Liver (tissue), 9 donors: Measurements from ENCODE around the gene FRAS1. TPM values are rescaled to one million over a fixed set of nuclear protein-coding genes. Genes with fewer than 3 reads are reported as not detected.
"Not testable (repeated sequence)": the region's sequence is repeated elsewhere in the genome, so short reads cannot be mapped to it uniquely, and the experiment has no call there.

ENCODE experiments used
- DNase-seq: peaks from one replicate; pipeline ENCODE4 v3.0.0-alpha.2; 2017; ENCODE audit warnings: low spot score
- H3K27ac ChIP-seq, 2 donors: one replicate each; pipeline ENCODE4 v1.7.0; 2013; ENCODE audit warnings: inconsistent platforms in 2 of 2, low read length in 2 of 2, control low read depth in 1 of 2, low read depth in 1 of 2, mild to moderate bottlenecking in 1 of 2
- H3K27me3 ChIP-seq, 4 donors: one replicate each; pipeline versions ENCODE4 v1.6.1 to v1.7.0; 2013; ENCODE audit warnings: low read length in 3 of 4, inconsistent platforms in 1 of 4, mild to moderate bottlenecking in 1 of 4, moderate library complexity in 1 of 4; ENCODE audit not compliant: control insufficient read depth in 4 of 4, insufficient read depth in 4 of 4
- H3K36me3 ChIP-seq, 4 donors: one replicate each; pipeline versions ENCODE4 v1.6.1 to v1.7.0; 2013; ENCODE audit warnings: low read length in 3 of 4, mild to moderate bottlenecking in 3 of 4, low read depth in 1 of 4, moderate library complexity in 1 of 4; ENCODE audit not compliant: control insufficient read depth in 4 of 4, insufficient read depth in 3 of 4
- H3K4me1 ChIP-seq, 4 donors: one replicate each; pipeline versions ENCODE4 v1.6.1 to v1.7.0; 2013; ENCODE audit warnings: low read length in 3 of 4, mild to moderate bottlenecking in 3 of 4, moderate library complexity in 1 of 4; ENCODE audit not compliant: control insufficient read depth in 4 of 4, insufficient read depth in 4 of 4
- H3K4me3 ChIP-seq, 3 donors: one replicate each; pipeline versions ENCODE4 v1.6.1 to v1.7.0; 2013; ENCODE audit warnings: low read length in 3 of 3, control low read depth in 1 of 3, low read depth in 1 of 3, mild to moderate bottlenecking in 1 of 3
- H3K9ac ChIP-seq, 2 donors: one replicate each; pipeline ENCODE4 v1.7.0; 2013; ENCODE audit warnings: low read length in 2 of 2, mild to moderate bottlenecking in 2 of 2, moderate library complexity in 2 of 2, control low read depth in 1 of 2, low read depth in 1 of 2
- H3K9me3 ChIP-seq, 4 donors: one replicate each; pipeline versions ENCODE4 v1.6.1 to v1.7.0; 2013; ENCODE audit warnings: low read length in 3 of 4; ENCODE audit not compliant: control insufficient read depth in 4 of 4
- EGR1 ChIP-seq, 2 donors: IDR thresholded peaks; 2 replicates each; pipeline ENCODE4 v1.6.1; 2016 to 2018; ENCODE audit warnings: antibody characterized with exemption in 2 of 2, low read depth in 2 of 2
- FOXA1 ChIP-seq: IDR thresholded peaks from 2 replicates; pipeline ENCODE4 v1.6.1; 2016; ENCODE audit warnings: antibody characterized with exemption
- FOXA2 ChIP-seq: IDR thresholded peaks from 2 replicates; pipeline ENCODE4 v1.6.1; 2016; ENCODE audit warnings: antibody characterized with exemption
- GABPA ChIP-seq, 2 donors: IDR thresholded peaks in 1 of 2; conservative IDR thresholded peaks in 1 of 2; 2 replicates each; pipeline ENCODE4 v1.6.1; 2016; ENCODE audit warnings: antibody characterized with exemption in 2 of 2, mild to moderate bottlenecking in 1 of 2, moderate library complexity in 1 of 2
- HNF4A ChIP-seq, 2 donors: conservative IDR thresholded peaks; 2 replicates each; pipeline ENCODE4 v1.6.1; 2016; ENCODE audit warnings: antibody characterized with exemption in 2 of 2, mild to moderate bottlenecking in 2 of 2
- HNF4G ChIP-seq: IDR thresholded peaks from 2 replicates; pipeline ENCODE4 v1.6.1; 2016; ENCODE audit warnings: antibody characterized with exemption
- JUND ChIP-seq, 2 donors: IDR thresholded peaks; 2 replicates each; pipeline ENCODE4 v1.6.1; 2016; ENCODE audit warnings: antibody characterized with exemption in 2 of 2
- NR2F2 ChIP-seq: IDR thresholded peaks from 2 replicates; pipeline ENCODE4 v1.6.1; 2016; ENCODE audit warnings: antibody characterized with exemption
- RAD21 ChIP-seq, 2 donors: IDR thresholded peaks; 2 replicates each; pipeline ENCODE4 v1.6.1; 2016; ENCODE audit warnings: antibody characterized with exemption in 2 of 2, mild to moderate bottlenecking in 2 of 2
- RXRA ChIP-seq, 2 donors: IDR thresholded peaks; 2 replicates each; pipeline ENCODE4 v1.6.1; 2017 to 2018; ENCODE audit warnings: antibody characterized with exemption in 2 of 2, mild to moderate bottlenecking in 1 of 2
- SP1 ChIP-seq: IDR thresholded peaks from 2 replicates; pipeline ENCODE4 v1.6.1; 2018; ENCODE audit warnings: antibody characterized with exemption, mild to moderate bottlenecking
- TAF1 ChIP-seq: conservative IDR thresholded peaks from 2 replicates; pipeline ENCODE4 v1.6.1; 2016; ENCODE audit warnings: antibody characterized with exemption, mild to moderate bottlenecking
- YY1 ChIP-seq: IDR thresholded peaks from 2 replicates; pipeline ENCODE4 v1.6.1; 2016; ENCODE audit warnings: antibody characterized with exemption, mild to moderate bottlenecking
- WGBS: extraction: QIAGEN DNeasy Blood & Tissue Kit; methylation state at CpG from one replicate; pipeline ENCODE4 v1.1.7; 2013; 5-methylcytosine and 5-hydroxymethylcytosine counted together
- polyA plus RNA-seq, 2 donors: library from polyadenylated mRNA; stranded (reverse) in 1 of 2; unstranded in 1 of 2; fragments of 200-250 nt in 1 of 2; fragments of >200 nt in 1 of 2; fragmentation: Nextera tagmentation in 1 of 2; extraction: Ambion mirVana in 1 of 2; gene quantifications; one replicate each; pipeline versions ENCODE4 v1.2.1 to v1.2.3, GENCODE V29; 2013 to 2015
- total RNA-seq, 2 donors: library from RNA; depleted of rRNA; stranded (reverse); fragments of >200 nt; gene quantifications; one replicate each; pipeline ENCODE4 v1.2.3, GENCODE V29; 2014
- TF ChIP-seq, protein P1 (sequence below): IDR thresholded peaks from 2 replicates; pipeline ENCODE4 v1.6.1; 2016; ENCODE audit warnings: antibody characterized with exemption, mild to moderate bottlenecking
- TF ChIP-seq, protein P2 (sequence below): IDR thresholded peaks from 2 replicates; pipeline ENCODE4 v1.6.1; 2016; ENCODE audit warnings: antibody characterized with exemption
- TF ChIP-seq, protein P3 (sequence below): IDR thresholded peaks from 2 replicates; pipeline ENCODE4 v1.6.1; 2016; ENCODE audit warnings: antibody characterized with exemption
- TF ChIP-seq, protein P4 (sequence below): fragments of 150-350 bp; IDR thresholded peaks from 2 replicates; pipeline ENCODE4 v1.5.1; 2017; ENCODE audit warnings: improper control_type of control experiment, low read depth, low read length; ENCODE audit not compliant: missing input control
- TF ChIP-seq, protein P5 (sequence below): IDR thresholded peaks from 2 replicates; pipeline ENCODE4 v1.6.1; 2016; ENCODE audit warnings: antibody characterized with exemption
- donor health status: healthy.
- donor health status: healthy.
- donor health status: healthy.
- donor health status: healthy.
- donor health status: healthy.

FRAS1 gene
- total and polyA plus RNA-seq, 4 donors: 0.08 to 6.0 (median 1.1) TPM

GRCh38 chr4:78121338-78121904 is 64.3 kb downstream of the FRAS1 start (continued):
- TF ChIP-seq NR2F2: no peak

DNA sequence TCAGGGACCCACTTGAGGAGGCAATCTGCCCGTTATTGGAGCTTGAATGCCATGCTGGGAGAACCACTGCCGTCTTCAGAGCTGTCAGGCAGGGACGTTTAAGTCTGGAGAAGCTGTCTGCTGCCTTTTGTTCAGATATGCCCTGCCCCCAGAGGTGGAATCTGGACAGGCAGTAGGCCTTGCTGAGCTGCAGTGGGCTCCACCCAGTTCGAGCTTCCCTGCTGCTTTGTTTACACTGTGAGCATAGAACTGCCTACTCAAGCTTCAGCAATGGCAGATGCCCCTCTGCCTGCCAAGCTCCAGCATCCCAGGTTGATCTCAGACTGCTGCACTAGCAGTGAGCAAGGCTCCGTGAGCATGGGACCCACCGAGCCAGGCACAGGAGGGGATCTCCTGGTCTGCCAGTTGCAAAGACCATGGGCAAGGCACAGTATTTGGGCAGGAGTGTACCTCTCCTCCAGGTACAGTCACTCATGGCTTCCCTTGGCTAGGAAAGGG is 68.8 kb downstream of the FRAS1 start:
- not testable (repeated sequence) for H3K9ac ChIP-seq, H3K9me3 ChIP-seq, DNase-seq, H3K27ac ChIP-seq, H3K4me1 ChIP-seq, H3K36me3 ChIP-seq, H3K27me3 ChIP-seq, H3K4me3 ChIP-seq
- WGBS: 52% methylated on average over 6 of the region's 6 CpGs

DNA sequence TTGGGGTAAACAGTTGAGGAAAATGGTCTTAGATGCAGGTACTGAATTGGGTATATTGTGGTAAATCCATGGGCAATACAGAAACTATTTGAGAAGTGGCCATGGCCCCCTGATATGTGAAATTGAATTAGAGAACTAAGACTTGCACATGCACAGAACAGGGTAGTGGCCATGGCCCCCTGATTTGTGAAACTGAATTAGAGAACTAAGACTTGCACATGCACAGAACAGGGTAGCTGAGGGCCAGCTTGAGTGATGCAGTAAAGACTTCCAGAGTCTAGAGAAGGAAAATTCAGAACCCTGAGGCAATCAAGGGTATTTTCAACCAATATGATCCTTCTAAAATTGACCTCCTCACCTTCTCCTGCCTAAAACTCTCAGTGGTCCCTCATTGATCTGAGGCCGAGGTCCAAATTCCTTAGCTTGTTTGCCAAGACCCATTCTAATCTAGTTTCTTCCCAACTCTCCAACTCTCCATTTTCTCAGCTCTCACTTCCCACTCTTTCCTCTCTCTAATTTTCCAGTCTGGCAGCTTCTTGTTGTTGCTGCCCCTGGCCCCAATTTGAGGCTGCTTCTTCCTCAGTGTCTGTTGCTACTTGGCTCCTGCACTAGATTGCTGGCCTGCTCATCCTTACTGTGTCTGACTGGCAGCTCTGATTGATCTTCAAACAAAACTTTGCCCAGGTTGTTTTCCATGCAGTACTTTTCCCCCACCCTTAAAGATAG is 72.4 kb downstream of the FRAS1 start:
- DNase-seq: no peak
- Histone ChIP-seq H3K27ac (no peak overlapping the region), H3K4me1 (no peaks in the 10 kb centered on the region), H3K9ac (no peak overlapping the region), H3K9me3 (peaks cover 0 to 2% (median 0%) of the 10 kb centered on the region in 4 donors), H3K36me3 (no peaks in the 10 kb centered on the region), H3K4me3 (no peak overlapping the region), H3K27me3 (no peaks in the 10 kb centered on the region)
- WGBS: 46% methylated on average over 1 of the region's 1 CpG
- TF ChIP-seq FOXA1 (no peak), HNF4A (conservative IDR thresholded peaks at IDR 0.05) (no peak), SP1 (no peak), TAF1 (no peak), EGR1 (IDR thresholded peaks at IDR 0.05; ENCODE audit: low read depth in 2 of 2) (no peak), RXRA (IDR thresholded peaks at IDR 0.05) (no peak), RAD21 (IDR thresholded peaks at IDR 0.05) (no peak), GABPA (IDR thresholded peaks at IDR 0.05 in 1 of 2, conservative IDR thresholded peaks at IDR 0.05 in 1 of 2) (no peak), JUND (IDR thresholded peaks at IDR 0.05) (no peak), HNF4G (no peak), YY1 (no peak), FOXA2 (no peak), NR2F2 (no peak)
- TF ChIP-seq, protein P1, sequence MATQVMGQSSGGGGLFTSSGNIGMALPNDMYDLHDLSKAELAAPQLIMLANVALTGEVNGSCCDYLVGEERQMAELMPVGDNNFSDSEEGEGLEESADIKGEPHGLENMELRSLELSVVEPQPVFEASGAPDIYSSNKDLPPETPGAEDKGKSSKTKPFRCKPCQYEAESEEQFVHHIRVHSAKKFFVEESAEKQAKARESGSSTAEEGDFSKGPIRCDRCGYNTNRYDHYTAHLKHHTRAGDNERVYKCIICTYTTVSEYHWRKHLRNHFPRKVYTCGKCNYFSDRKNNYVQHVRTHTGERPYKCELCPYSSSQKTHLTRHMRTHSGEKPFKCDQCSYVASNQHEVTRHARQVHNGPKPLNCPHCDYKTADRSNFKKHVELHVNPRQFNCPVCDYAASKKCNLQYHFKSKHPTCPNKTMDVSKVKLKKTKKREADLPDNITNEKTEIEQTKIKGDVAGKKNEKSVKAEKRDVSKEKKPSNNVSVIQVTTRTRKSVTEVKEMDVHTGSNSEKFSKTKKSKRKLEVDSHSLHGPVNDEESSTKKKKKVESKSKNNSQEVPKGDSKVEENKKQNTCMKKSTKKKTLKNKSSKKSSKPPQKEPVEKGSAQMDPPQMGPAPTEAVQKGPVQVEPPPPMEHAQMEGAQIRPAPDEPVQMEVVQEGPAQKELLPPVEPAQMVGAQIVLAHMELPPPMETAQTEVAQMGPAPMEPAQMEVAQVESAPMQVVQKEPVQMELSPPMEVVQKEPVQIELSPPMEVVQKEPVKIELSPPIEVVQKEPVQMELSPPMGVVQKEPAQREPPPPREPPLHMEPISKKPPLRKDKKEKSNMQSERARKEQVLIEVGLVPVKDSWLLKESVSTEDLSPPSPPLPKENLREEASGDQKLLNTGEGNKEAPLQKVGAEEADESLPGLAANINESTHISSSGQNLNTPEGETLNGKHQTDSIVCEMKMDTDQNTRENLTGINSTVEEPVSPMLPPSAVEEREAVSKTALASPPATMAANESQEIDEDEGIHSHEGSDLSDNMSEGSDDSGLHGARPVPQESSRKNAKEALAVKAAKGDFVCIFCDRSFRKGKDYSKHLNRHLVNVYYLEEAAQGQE: no peak
- TF ChIP-seq, protein P2, sequence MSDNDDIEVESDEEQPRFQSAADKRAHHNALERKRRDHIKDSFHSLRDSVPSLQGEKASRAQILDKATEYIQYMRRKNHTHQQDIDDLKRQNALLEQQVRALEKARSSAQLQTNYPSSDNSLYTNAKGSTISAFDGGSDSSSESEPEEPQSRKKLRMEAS: no peak
- TF ChIP-seq, protein P3, sequence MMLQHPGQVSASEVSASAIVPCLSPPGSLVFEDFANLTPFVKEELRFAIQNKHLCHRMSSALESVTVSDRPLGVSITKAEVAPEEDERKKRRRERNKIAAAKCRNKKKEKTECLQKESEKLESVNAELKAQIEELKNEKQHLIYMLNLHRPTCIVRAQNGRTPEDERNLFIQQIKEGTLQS: no peak
- TF ChIP-seq, protein P4, sequence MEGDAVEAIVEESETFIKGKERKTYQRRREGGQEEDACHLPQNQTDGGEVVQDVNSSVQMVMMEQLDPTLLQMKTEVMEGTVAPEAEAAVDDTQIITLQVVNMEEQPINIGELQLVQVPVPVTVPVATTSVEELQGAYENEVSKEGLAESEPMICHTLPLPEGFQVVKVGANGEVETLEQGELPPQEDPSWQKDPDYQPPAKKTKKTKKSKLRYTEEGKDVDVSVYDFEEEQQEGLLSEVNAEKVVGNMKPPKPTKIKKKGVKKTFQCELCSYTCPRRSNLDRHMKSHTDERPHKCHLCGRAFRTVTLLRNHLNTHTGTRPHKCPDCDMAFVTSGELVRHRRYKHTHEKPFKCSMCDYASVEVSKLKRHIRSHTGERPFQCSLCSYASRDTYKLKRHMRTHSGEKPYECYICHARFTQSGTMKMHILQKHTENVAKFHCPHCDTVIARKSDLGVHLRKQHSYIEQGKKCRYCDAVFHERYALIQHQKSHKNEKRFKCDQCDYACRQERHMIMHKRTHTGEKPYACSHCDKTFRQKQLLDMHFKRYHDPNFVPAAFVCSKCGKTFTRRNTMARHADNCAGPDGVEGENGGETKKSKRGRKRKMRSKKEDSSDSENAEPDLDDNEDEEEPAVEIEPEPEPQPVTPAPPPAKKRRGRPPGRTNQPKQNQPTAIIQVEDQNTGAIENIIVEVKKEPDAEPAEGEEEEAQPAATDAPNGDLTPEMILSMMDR: no peak
- TF ChIP-seq, protein P5, sequence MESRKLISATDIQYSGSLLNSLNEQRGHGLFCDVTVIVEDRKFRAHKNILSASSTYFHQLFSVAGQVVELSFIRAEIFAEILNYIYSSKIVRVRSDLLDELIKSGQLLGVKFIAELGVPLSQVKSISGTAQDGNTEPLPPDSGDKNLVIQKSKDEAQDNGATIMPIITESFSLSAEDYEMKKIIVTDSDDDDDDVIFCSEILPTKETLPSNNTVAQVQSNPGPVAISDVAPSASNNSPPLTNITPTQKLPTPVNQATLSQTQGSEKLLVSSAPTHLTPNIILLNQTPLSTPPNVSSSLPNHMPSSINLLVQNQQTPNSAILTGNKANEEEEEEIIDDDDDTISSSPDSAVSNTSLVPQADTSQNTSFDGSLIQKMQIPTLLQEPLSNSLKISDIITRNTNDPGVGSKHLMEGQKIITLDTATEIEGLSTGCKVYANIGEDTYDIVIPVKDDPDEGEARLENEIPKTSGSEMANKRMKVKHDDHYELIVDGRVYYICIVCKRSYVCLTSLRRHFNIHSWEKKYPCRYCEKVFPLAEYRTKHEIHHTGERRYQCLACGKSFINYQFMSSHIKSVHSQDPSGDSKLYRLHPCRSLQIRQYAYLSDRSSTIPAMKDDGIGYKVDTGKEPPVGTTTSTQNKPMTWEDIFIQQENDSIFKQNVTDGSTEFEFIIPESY: no peak
